Progenitor cell of endocrine pancreas (in vitro differentiated cells): ENCODE results near the gene GRM8. TPM values are rescaled to one million over a fixed set of nuclear protein-coding genes. Genes with fewer than 3 reads are reported as not detected.

Source experiments
- DNase-seq: peaks from one replicate; pipeline ENCODE4 v3.0.0; 2021; ENCODE audit warnings: low spot score; ENCODE audit not compliant: unreplicated experiment
- H3K27ac Mint-ChIP-seq: 2 replicates; pipeline ENCODE4 v1.8.0; 2021; ENCODE audit warnings: mild to moderate bottlenecking, moderate library complexity, mixed read lengths
- H3K27me3 Mint-ChIP-seq: 2 replicates; pipeline ENCODE4 v1.8.0; 2021; ENCODE audit warnings: mixed read lengths
- H3K36me3 Mint-ChIP-seq: 2 replicates; pipeline ENCODE4 v1.8.0; 2022; ENCODE audit warnings: mixed read lengths; ENCODE audit not compliant: insufficient read depth
- H3K4me1 Mint-ChIP-seq: 2 replicates; pipeline ENCODE4 v1.8.0; 2021; ENCODE audit warnings: low read depth, mixed read lengths
- H3K4me3 Mint-ChIP-seq: 2 replicates; pipeline ENCODE4 v1.8.0; 2021; ENCODE audit warnings: low read depth, mild to moderate bottlenecking, moderate library complexity, mixed read lengths
- H3K9me3 Mint-ChIP-seq: 2 replicates; pipeline ENCODE4 v1.8.0; 2021; ENCODE audit warnings: low read depth, mixed read lengths
- total RNA-seq: library from RNA; stranded (reverse); gene quantifications from 2 replicates; pipeline ENCODE4 v1.2.1, GENCODE V29; 2021
- TF ChIP-seq, protein P1 (sequence below): fragments of 200-600 bp; sonication (generic); IDR thresholded peaks from one replicate; pipeline ENCODE4 v1.5.0; 2021; ENCODE audit warnings: antibody characterized with exemption, mild to moderate bottlenecking; ENCODE audit not compliant: unreplicated experiment

Gene GRM8
- total RNA-seq, 1 donor from 2014 or later = 4.2 TPM

DNA sequence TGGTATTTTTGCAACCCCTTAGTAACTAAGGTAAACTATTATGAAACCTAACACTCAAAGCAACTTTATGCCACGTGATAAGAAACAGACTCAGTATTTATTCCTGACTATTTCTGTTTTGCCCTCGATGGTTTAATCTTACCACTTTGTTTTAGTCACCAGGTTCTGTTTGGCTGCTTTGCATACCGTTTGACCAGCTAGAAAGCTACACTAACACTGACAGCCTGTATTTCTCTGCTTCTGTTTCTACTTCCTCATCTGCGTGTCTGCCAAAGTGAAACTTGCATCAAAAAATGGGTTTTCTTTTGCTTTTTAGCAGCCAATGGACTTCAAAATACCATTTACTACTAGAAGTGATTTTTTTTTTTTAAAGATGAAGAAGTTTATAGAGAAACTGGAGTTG is 802.5 kb downstream of the GRM8 start:
- Mint-ChIP-seq H3K4me1 (peaks cover 15% of the 10 kb centered on the region), H3K9me3 (peaks cover 3% of the 10 kb centered on the region), H3K27ac (no peak overlapping the region), H3K36me3 (no peaks in the 10 kb centered on the region), H3K4me3 (no peak overlapping the region), H3K27me3 (no peaks in the 10 kb centered on the region)
- TF ChIP-seq, protein P1, sequence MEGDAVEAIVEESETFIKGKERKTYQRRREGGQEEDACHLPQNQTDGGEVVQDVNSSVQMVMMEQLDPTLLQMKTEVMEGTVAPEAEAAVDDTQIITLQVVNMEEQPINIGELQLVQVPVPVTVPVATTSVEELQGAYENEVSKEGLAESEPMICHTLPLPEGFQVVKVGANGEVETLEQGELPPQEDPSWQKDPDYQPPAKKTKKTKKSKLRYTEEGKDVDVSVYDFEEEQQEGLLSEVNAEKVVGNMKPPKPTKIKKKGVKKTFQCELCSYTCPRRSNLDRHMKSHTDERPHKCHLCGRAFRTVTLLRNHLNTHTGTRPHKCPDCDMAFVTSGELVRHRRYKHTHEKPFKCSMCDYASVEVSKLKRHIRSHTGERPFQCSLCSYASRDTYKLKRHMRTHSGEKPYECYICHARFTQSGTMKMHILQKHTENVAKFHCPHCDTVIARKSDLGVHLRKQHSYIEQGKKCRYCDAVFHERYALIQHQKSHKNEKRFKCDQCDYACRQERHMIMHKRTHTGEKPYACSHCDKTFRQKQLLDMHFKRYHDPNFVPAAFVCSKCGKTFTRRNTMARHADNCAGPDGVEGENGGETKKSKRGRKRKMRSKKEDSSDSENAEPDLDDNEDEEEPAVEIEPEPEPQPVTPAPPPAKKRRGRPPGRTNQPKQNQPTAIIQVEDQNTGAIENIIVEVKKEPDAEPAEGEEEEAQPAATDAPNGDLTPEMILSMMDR = no peak
- no peak for DNase-seq

DNA sequence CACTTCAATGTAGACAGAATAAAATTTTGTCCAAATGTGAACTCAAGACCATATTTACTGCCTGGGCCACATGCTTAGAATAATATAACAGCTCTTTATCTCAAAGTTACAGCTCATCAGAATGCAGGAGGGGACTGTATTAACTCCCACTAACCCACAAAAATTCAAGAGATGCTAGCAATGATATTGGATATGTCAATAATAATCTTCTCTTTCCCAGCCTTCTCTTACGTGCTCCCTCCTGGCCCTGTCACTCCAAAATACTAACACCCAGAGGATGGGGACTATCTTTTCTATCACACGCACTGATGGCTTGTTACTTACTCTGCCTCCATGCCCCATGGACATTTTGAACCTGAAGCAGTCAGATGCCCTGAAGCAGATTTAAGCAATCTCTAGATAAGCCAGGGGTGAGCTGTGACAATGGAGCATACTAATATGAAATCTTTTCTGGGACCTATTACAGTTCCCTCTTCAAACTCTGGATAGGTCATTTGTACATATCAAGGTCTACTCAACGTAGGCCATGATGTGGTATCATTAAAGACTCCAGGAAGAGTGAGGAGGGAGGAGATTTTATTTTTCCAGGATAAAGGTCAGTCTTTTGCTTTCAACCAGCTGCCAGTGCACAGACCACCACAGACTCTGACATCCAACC is 803.0 kb downstream of the GRM8 start:
- Mint-ChIP-seq H3K27ac (no peak overlapping the region), H3K4me1 (peaks cover 15% of the 10 kb centered on the region), H3K4me3 (no peak overlapping the region), H3K27me3 (no peaks in the 10 kb centered on the region), H3K9me3 (peaks cover 3% of the 10 kb centered on the region), H3K36me3 (no peaks in the 10 kb centered on the region)
- DNase-seq = no peak
- TF ChIP-seq, protein P1 = no peak

DNA sequence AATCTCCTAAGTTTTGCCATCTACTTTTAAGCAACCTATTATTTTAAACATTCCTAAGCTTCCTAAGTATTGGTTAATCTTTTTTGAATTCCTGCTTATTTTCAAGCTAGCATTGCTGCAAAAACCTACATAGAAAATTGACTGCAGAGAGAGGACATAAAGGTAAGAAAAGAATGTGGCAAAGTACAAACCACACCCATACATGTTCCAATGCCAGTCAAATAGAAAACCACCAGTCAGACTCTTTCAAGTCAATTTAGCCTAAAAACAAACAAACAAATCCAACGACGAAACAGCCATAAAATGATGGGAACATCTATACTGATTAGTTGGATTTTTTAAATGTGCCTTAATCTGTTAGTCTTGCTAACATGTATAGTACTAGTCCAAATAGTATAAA is 804.8 kb downstream of the GRM8 start:
- Mint-ChIP-seq H3K4me3 (no peak overlapping the region), H3K36me3 (peaks cover 1% of the 10 kb centered on the region), H3K27me3 (no peaks in the 10 kb centered on the region), H3K9me3 (peaks cover 7% of the 10 kb centered on the region), H3K27ac (no peak overlapping the region), H3K4me1 (peaks cover 15% of the 10 kb centered on the region)
- no peak for DNase-seq
- TF ChIP-seq, protein P1 = no peak

DNA sequence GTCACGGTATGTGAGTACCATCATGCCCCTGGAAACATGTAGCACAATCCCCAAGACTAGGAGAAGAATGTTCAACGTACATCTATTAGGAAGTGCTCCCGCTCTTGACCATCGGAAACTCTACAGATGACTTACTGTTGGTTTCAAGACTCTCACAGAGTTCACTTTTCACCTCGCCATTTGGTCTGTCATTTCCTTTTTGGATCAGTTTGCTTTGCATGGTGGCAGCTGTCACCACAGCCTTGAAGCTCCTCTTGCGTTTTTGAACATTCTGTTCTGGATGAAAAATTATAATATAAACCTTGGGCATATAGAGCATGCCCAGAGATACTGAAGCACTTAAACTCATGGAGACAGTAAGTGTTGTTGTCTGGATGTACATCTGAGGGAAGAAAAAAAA is 806.8 kb downstream of the GRM8 start:
- Mint-ChIP-seq H3K4me1 (peaks cover 22% of the 10 kb centered on the region), H3K27me3 (no peaks in the 10 kb centered on the region), H3K36me3 (peaks cover 1% of the 10 kb centered on the region), H3K9me3 (peaks cover 4% of the 10 kb centered on the region), H3K27ac (no peak overlapping the region), H3K4me3 (no peak overlapping the region)
- TF ChIP-seq, protein P1 = no peak
- DNase-seq = no peak

DNA sequence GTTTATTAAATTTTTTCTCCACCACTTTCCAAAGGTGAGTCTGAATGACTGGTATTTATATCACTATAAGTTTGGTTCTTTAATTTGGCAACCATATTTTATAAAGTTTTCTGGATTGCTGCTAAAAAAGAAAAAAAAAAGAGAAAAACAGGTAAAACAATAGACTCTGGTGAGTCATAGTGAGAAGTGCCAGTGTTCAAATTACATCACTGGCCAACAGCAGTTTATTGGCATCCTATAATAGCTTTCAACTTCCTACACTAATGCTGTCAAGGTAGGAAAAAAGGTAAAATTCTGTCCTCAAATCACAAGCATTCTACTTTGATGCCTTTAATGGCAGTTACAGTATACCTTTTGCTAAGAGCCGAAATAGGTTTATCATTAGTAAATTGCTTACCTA is 808.8 kb downstream of the GRM8 start:
- TF ChIP-seq, protein P1 = no peak
- H3K9me3 Mint-ChIP-seq = peaks cover 4% of the 10 kb centered on the region
- H3K27ac Mint-ChIP-seq = no peak overlapping the region
- no peak overlapping the region for H3K4me3 Mint-ChIP-seq
- DNase-seq = no peak
- H3K27me3 Mint-ChIP-seq = no peaks in the 10 kb centered on the region
- peaks cover 11% of the 10 kb centered on the region for H3K4me1 Mint-ChIP-seq
- H3K36me3 Mint-ChIP-seq = peaks cover 1% of the 10 kb centered on the region
